GM12892 (cell line): Measurements from ENCODE around the gene TLR5.

Experiments
- POLR2A ChIP-seq: IDR thresholded peaks from 2 replicates; pipeline ENCODE4 v1.6.1; 2011; ENCODE audit warnings: low read depth, low read length, control low read depth
- TAF1 ChIP-seq: IDR thresholded peaks from 2 replicates; pipeline ENCODE4 v1.6.1; 2011; ENCODE audit warnings: low read depth, mild to moderate bottlenecking, control low read depth, low read length, borderline replicate concordance

GRCh38 chr1:223089250-223089649, 53.8 kb downstream of the TLR5 start:
- TF ChIP-seq POLR2A (no peak), TAF1 (no peak)
